GM18505 (cell line): ENCODE measurements around the gene SERPINA5.

ENCODE experiments used
- ATAC-seq: cut with Tn5 transposase; IDR thresholded peaks from one replicate; pipeline ENCODE4 v1.9.1; 2021; ENCODE audit not compliant: unreplicated experiment
- POLR2A ChIP-seq: IDR thresholded peaks from 4 replicates; pipeline ENCODE4 v1.6.1; 2011; ENCODE audit warnings: borderline replicate concordance; ENCODE audit not compliant: insufficient read depth, insufficient read length; ENCODE audit errors: extremely low read depth

The SERPINA5 gene

GRCh38 chr14:94560751-94561655 is 20.2 kb upstream of the SERPINA5 start, which contains the start of gene SERPINA4:
Gene SERPINA4, plus strand, starts transcription at chr14:94561442. Its CDS starts 2,041 bp downstream, at chr14:94563483.
- no peak for ATAC-seq
- TF ChIP-seq POLR2A, result no peak

- TF ChIP-seq POLR2A, result no peak
Observed at GRCh38 chr14:94561656-94562010, 19.6 kb upstream of the SERPINA5 start.

GRCh38 chr14:94562022-94562421 is 19.2 kb upstream of the SERPINA5 start:
- no peak for TF ChIP-seq POLR2A

More at GRCh38 chr14:94561656-94562010, 19.6 kb upstream of the SERPINA5 start:
- ATAC-seq, result no peak

GRCh38 chr14:94562941-94563883 is 18.0 kb upstream of the SERPINA5 start:
- no peak for ATAC-seq
- TF ChIP-seq POLR2A, result no peak

More at GRCh38 chr14:94562022-94562421, 19.2 kb upstream of the SERPINA5 start:
- no peak for ATAC-seq

GRCh38 chr14:94564381-94564780 is 16.8 kb upstream of the SERPINA5 start:
- no peak for TF ChIP-seq POLR2A
- ATAC-seq, result no peak

GRCh38 chr14:94568186-94568585 is 13.0 kb upstream of the SERPINA5 start:
- no peak for TF ChIP-seq POLR2A
- ATAC-seq, result no peak

- no peak for TF ChIP-seq POLR2A
- no peak for ATAC-seq
Observed at GRCh38 chr14:94569381-94570001, 11.7 kb upstream of the SERPINA5 start.

- TF ChIP-seq POLR2A, result no peak
- ATAC-seq, result no peak
Observed at GRCh38 chr14:94570002-94570400, 11.2 kb upstream of the SERPINA5 start.

GRCh38 chr14:94570440-94570839 is 10.8 kb upstream of the SERPINA5 start:
- no peak for ATAC-seq
- TF ChIP-seq POLR2A, result no peak

GRCh38 chr14:94571395-94571794 is 9.8 kb upstream of the SERPINA5 start:
- no peak for TF ChIP-seq POLR2A
- no peak for ATAC-seq

- ATAC-seq, result no peak
- TF ChIP-seq POLR2A, result no peak
Observed at GRCh38 chr14:94571950-94572349, 9.3 kb upstream of the SERPINA5 start.

- no peak for ATAC-seq
- TF ChIP-seq POLR2A, result no peak
Observed at GRCh38 chr14:94572637-94573303, 8.5 kb upstream of the SERPINA5 start.
